Hematopoietic multipotent progenitor cell treated with erythropoietin and hydrocortisone succinate and interleukin-3 and kit ligand, for 15 days (in vitro differentiated cells): ENCODE measurements around the gene ATG4D.
"Not testable (repeated sequence)": the region's sequence is repeated elsewhere in the genome, so short reads cannot be mapped to it uniquely, and the experiment has no call there.

Experiments
- DNase-seq: peaks from one replicate; pipeline ENCODE4 v3.0.0-alpha.2; 2015; ENCODE audit warnings: low spot score

ATG4D gene

DNA sequence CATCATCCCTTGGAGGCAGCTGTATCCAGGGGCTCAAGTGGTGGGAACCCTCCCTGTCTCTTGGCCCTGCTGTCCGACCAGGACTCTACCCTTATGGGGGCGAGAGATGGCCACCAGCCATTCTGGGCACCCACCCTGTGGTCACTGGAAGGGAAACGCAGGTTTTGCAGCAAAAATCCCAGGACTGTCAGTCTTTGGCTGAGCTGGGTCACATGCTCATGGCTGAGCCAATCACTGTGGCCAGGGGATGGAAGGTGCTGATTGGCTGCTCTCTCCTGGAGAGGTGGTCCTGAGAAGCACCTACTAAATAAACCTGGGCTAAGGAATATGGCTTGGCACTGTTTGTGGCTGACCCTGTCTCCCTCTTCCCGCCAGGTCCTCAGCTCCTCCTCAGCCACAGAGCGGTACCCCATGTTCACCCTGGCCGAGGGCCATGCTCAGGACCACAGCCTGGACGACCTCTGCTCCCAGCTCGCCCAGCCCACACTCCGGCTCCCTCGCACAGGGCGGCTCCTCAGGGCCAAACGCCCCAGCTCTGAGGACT is 8.9 kb downstream of the ATG4D start:
- DNase-seq, result no peak

DNA sequence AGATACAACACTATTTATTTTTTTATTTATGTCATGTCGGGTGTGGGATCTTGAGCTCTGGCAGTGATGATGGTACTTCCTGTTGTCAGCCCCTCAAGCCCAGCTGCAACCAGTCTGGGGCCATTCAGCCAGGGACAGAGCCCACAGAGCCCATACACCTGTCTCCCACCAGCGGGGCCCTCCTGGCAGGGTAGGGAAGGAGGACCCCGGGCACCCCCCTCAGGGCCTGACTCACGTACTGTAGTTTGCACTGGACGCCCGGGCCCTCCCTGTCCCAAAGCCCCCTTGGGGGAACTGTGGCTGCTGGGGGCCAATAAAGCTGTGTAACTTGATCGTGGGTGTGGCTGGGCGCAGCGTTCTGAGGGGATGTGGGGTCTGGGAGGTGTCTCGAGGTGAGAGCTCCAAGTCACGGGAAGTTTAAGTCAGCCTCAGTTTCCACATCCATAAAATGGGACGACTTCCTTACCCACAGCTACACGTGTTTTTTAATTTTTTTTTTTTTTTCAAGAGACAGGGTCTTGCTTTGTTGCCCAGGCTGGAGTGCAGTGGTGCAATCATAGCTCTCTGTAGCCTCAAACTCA is 9.5 kb downstream of the ATG4D start:
- DNase-seq, result no peak

DNA sequence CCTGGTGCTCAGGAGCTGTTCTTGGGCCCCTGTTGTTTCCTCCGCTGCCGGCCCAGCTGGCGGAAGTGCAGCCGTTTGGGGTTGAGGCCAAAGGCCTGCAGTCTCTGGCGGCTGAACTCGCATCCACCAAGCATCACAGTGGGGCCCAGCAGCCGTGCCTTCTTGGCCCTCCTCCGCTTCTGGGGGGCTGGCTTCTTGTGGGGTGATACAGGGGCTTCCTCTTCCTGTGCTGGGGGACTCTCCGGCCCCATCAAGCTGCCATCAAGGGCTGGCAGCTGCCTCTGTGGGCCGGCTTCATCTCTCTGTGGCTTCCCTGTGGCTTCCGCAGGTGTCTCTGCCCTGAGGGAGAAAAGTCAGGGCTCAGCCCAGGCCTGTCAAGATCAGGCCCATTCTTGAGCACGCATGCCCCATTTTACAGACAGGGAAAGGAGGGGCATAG is 10.3 kb downstream of the ATG4D start:
- no peak for DNase-seq

DNA sequence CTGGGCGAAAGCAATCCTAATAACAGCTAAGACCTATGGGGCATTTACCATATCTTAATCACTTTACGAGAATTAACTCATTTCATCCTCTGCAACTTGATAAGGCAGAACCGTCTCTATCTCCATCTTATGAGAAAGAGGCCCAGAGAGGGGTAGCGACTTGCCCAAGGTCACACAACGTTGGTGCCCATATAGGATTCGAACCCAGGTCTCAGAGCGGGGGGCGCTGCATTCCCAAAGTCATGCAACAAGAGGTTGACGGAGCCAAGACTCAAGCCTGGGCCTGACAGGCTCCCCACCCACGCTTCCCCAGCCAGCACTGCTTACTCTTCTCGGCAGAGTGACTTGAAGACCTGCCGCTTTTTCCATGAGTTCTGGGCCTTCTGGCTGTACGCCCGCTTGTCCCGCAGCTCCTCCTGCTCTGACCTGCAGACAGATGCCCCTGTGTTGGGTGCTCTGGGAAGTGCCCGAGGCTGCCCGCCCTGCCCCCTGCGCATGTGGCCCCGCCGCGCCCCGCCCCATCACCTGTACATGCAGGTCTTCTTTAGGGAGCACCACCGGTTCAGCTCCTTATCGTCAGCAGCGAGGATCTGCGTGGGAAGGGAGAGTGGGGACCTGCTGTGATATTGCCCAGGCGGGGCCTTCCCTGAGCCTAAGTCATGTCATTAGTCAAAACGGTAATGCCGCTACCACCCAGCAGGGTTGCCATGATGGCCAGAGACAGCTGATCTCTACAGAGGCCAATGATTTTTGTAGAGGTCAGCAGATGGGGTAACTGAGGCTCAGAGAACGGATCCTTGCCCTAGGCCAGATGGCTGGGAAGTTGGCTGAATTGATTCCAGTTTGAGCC is 11.3 kb downstream of the ATG4D start:
- DNase-seq, result no peak

DNA sequence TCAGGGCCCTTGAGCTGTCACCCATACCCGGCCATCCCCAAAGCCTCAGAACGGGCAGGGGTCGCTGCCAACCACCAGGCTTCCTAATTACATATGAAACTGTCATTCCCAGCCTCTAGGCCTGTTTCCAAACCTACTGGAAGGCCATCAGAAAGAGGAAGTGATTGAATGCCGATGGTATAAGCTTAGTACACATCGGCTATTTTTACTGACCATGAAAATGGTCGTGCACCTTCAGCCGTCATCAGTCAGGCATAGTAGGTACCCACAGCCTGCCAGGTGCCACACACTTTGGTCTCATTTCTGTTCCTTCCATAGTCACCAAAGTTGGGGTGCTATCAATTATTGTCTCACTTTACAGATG is 11.9 kb downstream of the ATG4D start:
- no peak for DNase-seq

DNA sequence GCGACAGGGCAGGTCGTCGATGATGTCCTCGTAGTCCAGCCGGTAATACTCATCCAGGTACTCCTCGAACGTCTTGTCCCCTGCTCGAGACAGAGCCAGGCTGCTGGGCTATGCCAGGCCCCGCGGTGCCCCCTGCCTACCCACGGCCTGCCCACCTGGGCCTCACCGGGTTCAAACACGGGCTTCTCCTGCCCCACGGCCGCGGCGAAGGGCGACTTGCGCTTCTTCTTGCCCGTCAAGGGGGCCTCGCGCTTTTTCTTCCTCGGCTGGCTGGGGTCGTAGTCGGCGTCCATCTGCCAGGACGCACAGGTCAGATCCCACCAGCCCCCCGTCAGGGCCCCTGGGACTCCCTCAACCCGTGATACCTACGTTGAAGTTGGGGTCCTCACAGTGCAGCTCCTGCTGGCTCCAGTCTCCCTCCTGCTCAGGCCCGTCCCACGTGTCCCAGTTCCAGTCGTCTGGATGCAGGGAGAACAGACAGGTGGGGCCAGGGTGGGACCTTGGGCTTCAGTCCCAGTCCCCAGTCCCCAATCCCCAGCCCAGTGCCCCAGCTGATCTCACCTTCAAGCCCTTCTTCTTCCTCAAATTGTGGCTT is 14.0 kb downstream of the ATG4D start:
- DNase-seq, result no peak

DNA sequence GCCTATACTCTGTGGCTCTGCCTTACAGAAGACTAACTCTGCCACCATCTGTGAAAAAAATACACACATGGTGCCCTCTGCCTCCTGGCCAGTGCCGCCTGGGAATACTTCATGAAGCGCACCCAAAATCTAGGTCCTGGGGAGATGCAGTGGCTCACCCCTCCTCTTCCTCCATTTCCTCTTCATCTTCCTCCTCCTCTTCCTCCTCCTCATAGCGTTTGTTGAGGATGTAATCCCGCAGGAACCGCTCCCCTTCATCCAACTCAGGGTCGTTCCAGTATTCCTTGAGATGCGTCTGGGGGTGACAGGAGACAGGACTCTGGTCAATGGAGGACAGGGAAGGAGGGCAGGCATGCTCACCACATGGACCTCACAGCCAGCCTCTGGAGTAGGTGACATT is 16.4 kb downstream of the ATG4D start:
- no peak for DNase-seq

DNA sequence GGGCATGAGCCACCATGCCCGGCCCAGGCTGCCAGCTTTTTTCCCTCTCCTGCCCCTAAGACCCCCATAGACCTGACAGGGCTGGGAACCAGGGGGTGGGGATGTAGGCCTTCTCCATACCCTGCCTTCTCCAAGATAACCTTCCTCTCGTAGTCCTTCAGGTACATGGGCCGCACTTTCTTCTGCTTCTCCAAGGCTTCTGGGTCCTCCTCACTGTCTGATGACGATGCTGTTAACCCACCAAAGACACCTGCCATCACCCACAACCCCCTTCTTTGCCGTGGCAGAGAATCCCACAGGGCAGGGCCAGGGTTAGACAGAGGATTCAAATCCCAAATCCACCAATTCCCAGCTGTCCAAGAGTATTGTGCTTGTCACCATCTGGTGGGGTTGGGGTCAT is 18.9 kb downstream of the ATG4D start:
- DNase-seq, result no peak

DNA sequence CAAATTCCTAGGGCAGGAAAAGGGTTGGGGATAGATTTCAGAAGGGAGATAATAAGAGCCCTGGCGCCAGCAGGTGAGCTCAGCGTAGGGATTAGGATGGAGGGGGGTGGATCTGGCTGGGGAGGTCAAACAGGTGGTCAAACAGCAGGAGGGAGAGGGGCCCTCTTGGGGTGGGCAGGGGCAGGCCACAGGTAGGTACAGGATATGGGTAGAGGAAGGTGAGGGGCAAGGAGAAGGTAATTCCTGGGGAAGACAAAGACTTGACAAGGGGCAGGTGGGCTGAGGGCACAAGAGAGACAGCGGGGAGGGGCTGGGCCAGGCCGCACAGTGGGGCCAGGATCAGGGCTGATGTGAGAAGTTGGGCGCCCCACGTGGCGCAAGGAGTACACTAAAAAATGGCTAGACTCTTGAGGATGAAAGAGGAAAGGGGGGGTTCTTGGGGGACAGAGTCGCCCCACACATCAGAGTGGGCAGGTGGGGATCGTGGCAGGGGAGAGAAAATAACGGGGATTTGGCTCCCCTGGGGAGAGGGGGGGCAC is 21.4 kb downstream of the ATG4D start:
- peak; percentile 71 for DNase-seq

DNA sequence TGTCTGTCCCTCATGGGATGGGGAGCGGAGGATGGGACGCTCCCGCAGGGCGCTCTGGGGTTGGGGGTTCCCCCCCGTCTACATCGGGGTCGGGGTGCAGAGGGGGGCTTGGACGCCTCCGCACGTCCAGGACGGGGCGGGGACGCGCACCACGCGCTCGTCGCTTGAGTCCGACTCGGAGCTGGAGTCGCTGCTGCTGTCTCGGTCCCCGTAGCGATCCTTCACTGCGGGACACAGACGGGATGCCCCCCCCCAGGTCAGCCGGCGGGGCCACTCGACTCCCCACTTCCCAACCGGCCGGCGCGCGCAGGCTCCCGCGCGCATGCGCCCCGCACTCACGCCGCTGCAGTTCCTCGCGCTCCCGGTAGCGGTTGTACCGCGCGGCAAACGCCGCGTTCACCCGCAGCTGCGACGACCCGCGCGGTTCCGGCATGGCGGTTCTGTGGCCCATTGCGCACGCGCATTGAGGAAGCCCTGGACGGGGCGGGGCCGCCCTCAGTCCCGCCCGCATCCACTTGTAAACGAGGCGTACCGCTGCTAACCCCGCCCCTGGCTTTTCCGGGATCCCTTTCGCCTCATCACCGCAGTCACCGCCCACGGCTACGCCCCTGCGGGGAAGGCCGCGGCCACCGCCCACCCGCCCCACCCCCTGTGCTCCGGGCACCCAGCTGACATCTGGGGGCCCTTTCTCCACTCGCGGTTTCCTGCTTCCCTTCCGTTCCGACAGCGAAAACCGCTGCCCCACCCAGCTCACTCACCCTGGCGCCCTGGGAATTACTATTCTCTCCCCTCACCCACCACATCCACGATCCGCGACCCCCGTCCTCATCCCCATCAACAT is 22.1 kb downstream of the ATG4D start, which contains the start of gene KRI1:
TSS of gene KRI1 (minus strand) at position 444 of the 841 bp plus-strand sequence. CDS start at position 433, 11 bp downstream.
- DNase-seq, result peak; percentile 100

DNA sequence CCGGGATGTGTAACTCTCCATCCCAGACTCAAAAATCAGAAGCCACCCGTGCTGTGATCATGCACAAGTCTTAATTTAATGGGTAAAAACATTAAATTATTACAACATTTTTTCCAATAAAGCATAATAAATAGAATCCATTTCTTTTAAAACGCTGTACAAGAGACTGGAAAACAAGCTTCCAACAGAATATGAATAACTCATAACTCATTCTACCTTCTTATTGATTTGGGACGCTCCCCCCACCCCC is 22.6 kb downstream of the ATG4D start:
- DNase-seq, result no peak

DNA sequence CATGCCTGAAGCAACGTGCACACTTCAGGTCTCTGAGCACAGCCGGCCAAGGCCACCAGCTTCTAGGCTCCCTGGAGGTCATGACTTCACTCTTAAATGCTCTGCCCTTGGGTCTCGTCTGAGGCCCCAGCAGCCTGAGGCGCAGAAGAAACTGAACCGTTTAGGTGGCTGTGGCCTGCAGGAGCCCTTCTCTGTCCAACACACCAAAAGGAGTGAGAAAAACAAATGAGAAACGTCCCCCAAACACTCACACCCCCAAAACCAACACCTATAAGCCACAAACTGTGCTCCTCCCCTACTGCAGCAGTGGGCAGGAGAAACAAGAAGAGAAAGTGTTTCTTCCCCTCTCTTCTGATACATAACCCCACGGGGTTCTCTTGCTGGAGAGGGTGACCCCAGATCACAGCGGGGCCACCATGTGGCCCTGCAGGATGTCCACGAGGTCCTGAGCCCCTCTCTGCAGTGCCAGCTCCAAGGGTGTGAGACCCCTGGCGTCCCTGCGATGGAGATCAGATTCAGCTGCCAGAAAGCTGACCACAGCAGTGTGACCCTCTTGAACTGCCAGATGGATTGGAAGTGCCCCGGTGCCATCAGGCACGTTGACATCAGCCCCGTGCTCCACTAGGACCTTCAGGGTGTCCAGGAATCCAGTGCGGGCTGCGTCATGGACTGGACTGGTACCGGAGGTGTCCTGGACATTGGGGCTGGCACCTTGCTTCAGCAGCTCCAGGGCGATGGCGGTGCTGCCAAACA is 23.1 kb downstream of the ATG4D start:
- DNase-seq, result peak; percentile 39

DNA sequence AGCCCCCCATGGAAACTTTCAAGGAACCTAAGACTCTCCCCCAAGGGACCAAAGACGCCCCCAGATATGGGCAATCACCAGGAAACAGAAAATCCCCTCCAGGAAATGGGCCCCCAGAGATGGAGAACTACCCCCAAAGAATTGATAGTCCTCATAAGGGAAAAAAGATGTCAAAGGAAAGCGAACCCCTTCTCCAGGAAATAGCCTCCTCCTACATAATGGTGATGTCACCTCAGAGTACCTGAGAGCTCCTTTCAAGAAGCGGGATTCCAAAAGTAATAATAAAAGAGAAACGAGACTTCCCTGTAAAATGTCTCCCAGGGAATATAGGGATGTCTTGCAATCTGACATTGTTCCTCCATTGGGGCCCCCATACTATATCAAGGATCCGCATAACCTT is 24.0 kb downstream of the ATG4D start:
- DNase-seq, result no peak

DNA sequence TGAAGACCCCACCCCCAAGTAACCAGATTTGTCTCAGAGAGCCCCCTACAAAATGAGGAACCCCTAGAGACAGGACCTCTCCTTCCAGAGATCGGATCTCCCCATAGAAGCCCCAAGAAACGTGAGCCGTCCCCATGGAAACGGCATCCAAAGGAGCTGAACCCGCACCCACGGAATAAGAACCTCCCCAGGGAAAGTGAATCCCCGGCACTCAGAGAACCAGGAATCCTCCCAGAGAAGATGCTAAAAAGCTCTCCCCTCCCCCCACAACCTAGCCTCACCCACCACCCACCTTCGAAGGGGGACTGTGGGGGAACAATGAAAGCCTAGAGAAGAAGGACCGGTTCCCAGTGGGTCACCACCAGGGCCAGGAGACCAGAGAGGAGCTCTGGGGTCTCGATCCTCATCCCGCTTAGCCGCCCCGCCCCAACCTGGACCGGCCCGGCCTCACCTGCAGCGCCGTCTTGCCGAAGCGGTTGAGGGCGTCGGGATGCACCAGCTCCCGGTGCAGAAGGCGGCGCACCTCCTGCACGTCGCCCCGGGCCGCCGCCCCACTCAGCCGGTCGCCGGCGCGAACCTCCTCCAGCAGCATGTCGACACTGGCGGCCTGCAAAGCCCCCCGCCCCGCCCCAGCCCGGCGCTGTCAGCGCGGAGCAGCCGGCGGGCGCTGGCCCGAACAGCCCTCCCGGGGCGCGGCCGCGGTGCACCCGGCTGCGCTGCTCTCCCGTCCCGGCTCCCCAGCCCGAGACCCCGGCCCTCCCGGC is 24.5 kb downstream of the ATG4D start:
- peak; percentile 34 for DNase-seq

DNA sequence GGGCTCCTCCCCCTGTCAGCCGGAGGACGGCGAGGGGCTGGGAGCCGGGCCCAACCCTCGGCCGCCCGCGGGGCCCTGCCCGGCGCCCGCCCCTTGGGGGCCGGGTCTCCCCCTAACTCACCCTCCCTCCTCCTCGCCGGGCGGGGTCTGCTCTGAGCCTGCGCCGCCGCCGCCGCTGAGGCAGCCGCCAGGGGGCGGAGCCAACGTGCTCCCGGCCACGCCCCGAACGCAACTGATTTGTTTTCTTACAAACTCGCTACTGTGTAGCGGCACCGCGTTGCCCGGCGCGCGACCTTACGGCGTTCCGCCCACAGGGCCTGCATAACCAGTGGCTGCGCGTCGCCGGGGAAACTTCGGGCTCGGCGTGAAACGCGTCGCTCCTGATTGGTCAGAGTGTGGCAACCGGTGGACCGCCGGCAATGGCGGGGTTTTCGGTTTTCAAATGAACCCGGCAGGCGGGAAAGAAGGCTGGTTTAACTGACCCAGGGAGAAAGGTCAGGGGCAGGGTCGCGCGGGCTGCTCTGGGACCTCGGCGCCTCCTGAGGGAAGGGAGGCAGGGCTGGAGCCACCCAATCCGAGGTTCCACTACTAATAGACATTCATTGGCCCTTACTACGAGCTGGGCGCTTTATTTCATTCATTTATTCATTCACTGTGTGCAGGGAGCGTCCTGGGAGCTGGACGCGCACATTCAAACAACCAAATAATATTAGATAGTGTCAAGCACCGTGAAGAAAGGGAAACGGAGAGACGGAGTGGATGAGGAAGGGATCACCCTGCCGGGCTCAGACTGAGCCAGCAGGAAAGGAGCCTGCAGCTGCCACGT is 25.3 kb downstream of the ATG4D start, which contains the start of gene CDKN2D:
TSS of gene CDKN2D (minus strand) at position 154 of the 826 bp plus-strand sequence. CDS start 326 bp downstream, outside the sequence.
- peak; percentile 100 for DNase-seq

DNA sequence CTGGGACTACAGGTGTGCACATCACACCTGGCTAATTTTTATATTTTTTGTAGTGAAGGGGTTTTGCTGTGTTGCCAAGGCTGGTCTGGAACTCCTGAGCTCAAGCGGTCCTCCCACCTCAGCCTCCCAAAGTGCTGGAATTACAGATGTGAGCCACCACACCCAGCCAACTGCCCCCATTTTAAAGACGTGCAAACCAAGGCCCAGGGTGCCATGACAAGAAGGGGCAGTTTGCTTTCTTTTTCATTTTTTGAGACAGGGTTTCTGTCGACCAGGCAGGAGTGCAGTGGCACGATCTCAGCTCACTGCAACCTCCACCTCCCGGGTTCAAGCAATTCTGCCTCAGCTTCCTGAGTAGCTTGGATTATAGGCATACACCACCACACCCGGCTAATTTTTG is 30.1 kb downstream of the ATG4D start:
- DNase-seq, result not testable (repeated sequence)

DNA sequence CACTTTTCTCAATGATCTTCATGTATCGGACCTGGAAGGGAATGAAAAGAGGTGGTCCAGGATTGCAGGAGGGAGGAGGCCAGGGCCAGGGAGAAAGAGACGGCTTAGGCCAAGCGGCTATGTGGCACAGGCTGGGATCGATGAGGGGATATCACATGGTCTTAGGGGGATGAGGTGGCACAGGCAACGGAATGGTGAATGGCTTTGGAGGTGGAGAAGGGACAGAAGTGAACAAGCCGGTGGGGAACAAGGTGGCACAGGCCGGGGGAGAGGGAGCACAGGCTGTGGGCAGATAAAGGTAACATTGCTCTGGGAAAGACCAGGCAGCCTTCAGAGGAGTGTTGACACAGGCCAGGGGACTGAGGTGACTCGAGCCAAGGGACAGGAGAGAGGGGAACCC is 30.8 kb downstream of the ATG4D start:
- DNase-seq, result no peak

DNA sequence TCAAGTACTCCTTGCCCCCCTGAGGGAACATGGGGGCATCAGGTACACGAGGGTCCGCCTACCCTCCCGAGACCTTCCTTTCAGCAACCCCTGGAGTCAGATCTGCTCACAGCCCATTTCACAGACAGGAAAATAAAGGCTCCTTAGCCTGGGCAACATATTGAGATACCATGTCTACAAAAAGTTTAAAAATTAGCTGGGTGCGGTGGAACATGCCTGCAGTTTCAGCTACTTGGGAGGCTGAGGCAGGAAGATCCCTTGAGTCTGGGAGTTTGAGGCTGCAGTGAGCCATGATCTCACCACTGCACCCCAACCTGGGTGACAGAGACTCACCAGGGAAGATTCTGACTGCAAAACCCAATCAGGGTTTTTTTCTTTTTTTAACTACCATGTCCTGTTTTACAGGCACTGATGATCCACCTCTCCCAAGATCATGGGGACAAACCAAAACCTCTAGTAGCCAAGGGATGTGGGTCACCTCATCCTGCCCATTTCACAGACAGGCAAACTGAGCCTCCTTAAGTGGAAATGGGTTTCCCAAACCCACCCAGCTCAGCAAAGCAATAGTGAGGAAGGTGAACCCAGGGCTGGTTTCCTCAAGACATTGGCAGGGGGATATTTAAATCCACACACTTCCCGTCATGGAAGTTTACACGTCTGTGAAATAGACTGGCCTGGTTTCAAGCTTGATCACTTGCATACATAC is 31.5 kb downstream of the ATG4D start:
- DNase-seq, result no peak

DNA sequence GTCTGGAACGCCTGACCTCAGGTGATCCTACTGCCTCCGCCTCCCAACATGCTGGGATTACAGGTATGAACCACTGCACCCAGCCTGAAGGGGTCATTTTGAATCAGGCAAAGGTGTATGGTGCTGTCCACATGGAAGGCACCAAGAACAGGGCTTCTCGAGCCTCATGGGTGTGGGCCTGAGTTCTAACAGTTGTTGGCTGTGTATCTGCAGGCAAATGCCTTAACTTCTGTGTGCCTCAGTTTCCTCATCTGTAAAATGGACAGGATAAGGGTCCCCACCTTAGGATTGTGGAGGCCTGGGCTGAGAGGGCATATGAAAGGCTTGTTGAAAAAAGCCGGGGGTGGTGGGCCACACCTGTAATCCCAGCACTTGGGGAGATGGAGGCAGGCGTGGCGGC is 34.2 kb downstream of the ATG4D start:
- no peak for DNase-seq
